ENCODE results near the gene KIR3DL2.
"Not testable (repeated sequence)": the region's sequence is repeated elsewhere in the genome, so short reads cannot be mapped to it uniquely, and the experiment has no call there.

KIR3DL2 gene

GRCh38 chr19:54905803-54906511, 55.7 kb downstream of the KIR3DL2 start, which contains the start of gene NCR1:
Gene NCR1, plus strand, starts transcription at chr19:54906148. Its CDS starts 40 bp downstream, at chr19:54906188.
- DNase-seq (ENCODE audit: low read depth, low spot score) = no peak
- Histone ChIP-seq H3K4me3 (no peak within 1 kb of the TSS), H3K9ac (ENCODE audit: insufficient read length) (no peak within 1 kb of the TSS), H3K36me3 (ENCODE audit: insufficient read depth, low read length) (no peaks in the 10 kb centered on the region), H3K27ac (no peak within 1 kb of the TSS), H3K9me3 (ENCODE audit: low read depth, low read length) (no peaks in the 10 kb centered on the region)
- TF ChIP-seq FOXP2 (optimal IDR thresholded peaks at IDR 0.05; ENCODE audit: control extremely low read depth, extremely low read length, insufficient read depth) (no peak), POLR2AphosphoS5 (IDR thresholded peaks at IDR 0.05; ENCODE audit: borderline replicate concordance, low read depth, low read length) (no peak), EZH2 (IDR thresholded peaks at IDR 0.05) (no peak)

DNA sequence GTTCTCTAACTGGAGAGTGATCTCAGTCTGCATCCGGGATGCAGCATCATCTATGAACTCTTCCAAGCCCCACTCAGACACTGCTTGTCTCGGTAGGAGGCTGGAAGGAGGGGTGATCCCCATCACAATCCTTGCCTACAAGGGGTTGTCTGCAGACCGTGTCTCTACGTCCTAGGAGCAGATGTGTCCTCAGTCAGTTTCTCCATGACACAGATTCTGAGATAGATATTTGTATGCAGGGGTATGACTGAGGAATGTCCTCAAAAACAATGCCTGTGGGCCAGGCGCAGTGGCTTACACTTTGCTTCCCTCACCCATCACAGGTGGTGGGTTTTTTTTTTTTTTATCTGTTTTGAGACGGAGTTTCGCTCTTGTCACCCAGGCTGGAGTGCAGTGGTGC, 56.6 kb downstream of the KIR3DL2 start:
- Histone ChIP-seq H3K9me3 (ENCODE audit: low read depth, low read length) (no peaks in the 10 kb centered on the region), H3K4me3 (no peak overlapping the region), H3K36me3 (ENCODE audit: insufficient read depth, low read length) (no peaks in the 10 kb centered on the region), H3K27ac (no peak overlapping the region), H3K9ac (ENCODE audit: insufficient read length) (no peak overlapping the region)
- no peak for TF ChIP-seq FOXP2 (optimal IDR thresholded peaks at IDR 0.05; ENCODE audit: control extremely low read depth, extremely low read length, insufficient read depth)
- no peak for TF ChIP-seq EZH2 (IDR thresholded peaks at IDR 0.05)
- TF ChIP-seq POLR2AphosphoS5 (IDR thresholded peaks at IDR 0.05; ENCODE audit: borderline replicate concordance, low read depth, low read length) = no peak
- DNase-seq (ENCODE audit: low read depth, low spot score) = no peak

- not testable (repeated sequence) for H3K9ac ChIP-seq (ENCODE audit: insufficient read length); H3K36me3 ChIP-seq (ENCODE audit: insufficient read depth, low read length); H3K9me3 ChIP-seq (ENCODE audit: low read depth, low read length); H3K4me3 ChIP-seq; DNase-seq (ENCODE audit: low read depth, low spot score); H3K27ac ChIP-seq
These were observed 57.7 kb downstream of the KIR3DL2 start for GRCh38 chr19:54907899-54908298.
